Neural progenitor cell (in vitro differentiated cells): ENCODE results near the gene DEFB132.

Experiments used
- EZH2 ChIP-seq: fragments of 200-600 bp; sonication (generic); IDR thresholded peaks from 2 replicates; pipeline ENCODE4 v1.6.1; 2017; ENCODE audit warnings: antibody characterized with exemption, mild to moderate bottlenecking, moderate library complexity
- TF ChIP-seq, protein P1 (sequence below): fragments of 200-600 bp; sonication (generic); IDR thresholded peaks from 2 replicates; pipeline ENCODE4 v1.5.1; 2017; ENCODE audit warnings: antibody characterized with exemption, mild to moderate bottlenecking

DNA sequence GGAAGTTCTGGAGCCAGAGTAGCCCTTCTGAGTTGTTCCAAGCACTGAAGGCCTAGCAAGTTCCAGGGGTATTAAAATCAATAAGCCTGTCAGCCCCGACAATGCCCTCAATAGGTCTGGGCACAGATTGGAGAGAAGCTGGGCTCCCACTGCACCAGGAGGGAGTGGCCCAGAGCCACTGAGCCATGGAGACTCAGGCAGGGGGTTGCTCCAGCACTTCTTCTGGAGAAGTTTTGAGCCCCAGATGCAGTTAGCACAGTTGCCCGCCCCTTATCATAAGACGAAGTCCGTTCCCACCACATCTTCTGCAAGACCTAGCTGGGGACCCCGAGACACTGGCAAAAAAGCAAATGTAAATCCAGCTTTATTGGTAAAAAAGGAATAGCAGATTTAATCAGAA is 13.0 kb downstream of the DEFB132 start:
- TF ChIP-seq, protein P1, sequence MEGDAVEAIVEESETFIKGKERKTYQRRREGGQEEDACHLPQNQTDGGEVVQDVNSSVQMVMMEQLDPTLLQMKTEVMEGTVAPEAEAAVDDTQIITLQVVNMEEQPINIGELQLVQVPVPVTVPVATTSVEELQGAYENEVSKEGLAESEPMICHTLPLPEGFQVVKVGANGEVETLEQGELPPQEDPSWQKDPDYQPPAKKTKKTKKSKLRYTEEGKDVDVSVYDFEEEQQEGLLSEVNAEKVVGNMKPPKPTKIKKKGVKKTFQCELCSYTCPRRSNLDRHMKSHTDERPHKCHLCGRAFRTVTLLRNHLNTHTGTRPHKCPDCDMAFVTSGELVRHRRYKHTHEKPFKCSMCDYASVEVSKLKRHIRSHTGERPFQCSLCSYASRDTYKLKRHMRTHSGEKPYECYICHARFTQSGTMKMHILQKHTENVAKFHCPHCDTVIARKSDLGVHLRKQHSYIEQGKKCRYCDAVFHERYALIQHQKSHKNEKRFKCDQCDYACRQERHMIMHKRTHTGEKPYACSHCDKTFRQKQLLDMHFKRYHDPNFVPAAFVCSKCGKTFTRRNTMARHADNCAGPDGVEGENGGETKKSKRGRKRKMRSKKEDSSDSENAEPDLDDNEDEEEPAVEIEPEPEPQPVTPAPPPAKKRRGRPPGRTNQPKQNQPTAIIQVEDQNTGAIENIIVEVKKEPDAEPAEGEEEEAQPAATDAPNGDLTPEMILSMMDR = no peak
- no peak for TF ChIP-seq EZH2
